ENCODE results near the gene OSBPL9.

Gene OSBPL9

GRCh38 chr1:51760872-51761271 is 144.0 kb downstream of the OSBPL9 start:
- TF ChIP-seq CTCF (IDR thresholded peaks at IDR 0.05): no peak
- no peak for TF ChIP-seq ZFX (IDR thresholded peaks at IDR 0.05; ENCODE audit: borderline replicate concordance)
- H3K27ac ChIP-seq: no peak overlapping the region

- no peak overlapping the region for H3K27ac ChIP-seq
- TF ChIP-seq ZFX (IDR thresholded peaks at IDR 0.05; ENCODE audit: borderline replicate concordance): no peak
- TF ChIP-seq CTCF (IDR thresholded peaks at IDR 0.05): no peak
Observed at GRCh38 chr1:51761351-51761750, 144.5 kb downstream of the OSBPL9 start.

GRCh38 chr1:51768971-51769588 is 152.2 kb downstream of the OSBPL9 start:
- no peak overlapping the region for H3K27ac ChIP-seq
- no peak for TF ChIP-seq ZFX (IDR thresholded peaks at IDR 0.05; ENCODE audit: borderline replicate concordance)
- TF ChIP-seq CTCF (IDR thresholded peaks at IDR 0.05): peak; percentile 92

GRCh38 chr1:51776408-51776807 is 159.5 kb downstream of the OSBPL9 start:
- TF ChIP-seq CTCF (IDR thresholded peaks at IDR 0.05) (no peak), ZFX (IDR thresholded peaks at IDR 0.05; ENCODE audit: borderline replicate concordance) (no peak)
- H3K27ac ChIP-seq: no peak overlapping the region

GRCh38 chr1:51780927-51781326 is 164.0 kb downstream of the OSBPL9 start:
- H3K27ac ChIP-seq: no peak overlapping the region
- TF ChIP-seq CTCF (IDR thresholded peaks at IDR 0.05): no peak
- no peak for TF ChIP-seq ZFX (IDR thresholded peaks at IDR 0.05; ENCODE audit: borderline replicate concordance)

GRCh38 chr1:51784997-51785421 is 168.1 kb downstream of the OSBPL9 start:
- H3K27ac ChIP-seq: no peak overlapping the region
- TF ChIP-seq ZFX (IDR thresholded peaks at IDR 0.05; ENCODE audit: borderline replicate concordance) (no peak), CTCF (IDR thresholded peaks at IDR 0.05) (no peak)

- peak overlapping the region; percentile 63 for H3K27ac ChIP-seq
- TF ChIP-seq CTCF (IDR thresholded peaks at IDR 0.05): no peak
- TF ChIP-seq ZFX (IDR thresholded peaks at IDR 0.05; ENCODE audit: borderline replicate concordance): no peak
Observed at GRCh38 chr1:51788938-51789337, 172.0 kb downstream of the OSBPL9 start.

All from 22Rv1 (cell line).